Panc1 (cell line): ENCODE results near the gene CREB3L1. TPM values are rescaled to one million over a fixed set of nuclear protein-coding genes. Genes with fewer than 3 reads are reported as not detected.

Source experiments
- ATAC-seq: fragments of 200-7000 bp; cut with Tn5 transposase; 2 replicates; pipeline ENCODE4 v1.9.1; 2020; ENCODE audit warnings: mild to moderate bottlenecking, moderate library complexity
- BruUV-seq: library from RNA; stranded (reverse); fragments of 400-500 nt; replicated peaks from 2 replicates; lab custom pipeline; 2021; lab: Mats Ljungman, UMichigan
- CTCF ChIA-PET: fragments of 300-600 bp; sonication (Branson Sonifier 250); formaldehyde crosslinking; loops from one replicate; lab custom pipeline; 2022; ENCODE audit warnings: antibody characterized with exemption; lab: Charles Lee
- POLR2A ChIA-PET: fragments of 300-600 bp; sonication (Branson Sonifier 250); formaldehyde crosslinking; loops from one replicate; lab custom pipeline; 2022; ENCODE audit warnings: antibody characterized with exemption; lab: Charles Lee
- DNase-seq: peaks from one replicate; pipeline ENCODE4 v3.0.0-alpha.2; 2010; ENCODE audit warnings: low read depth, low spot score
- H3K27ac ChIP-seq: 2 replicates; pipeline ENCODE4 v1.5.1; 2011; ENCODE audit warnings: mild to moderate bottlenecking, low read length, inconsistent platforms
- H3K27me3 ChIP-seq: fragments of 200-500 bp; sonication (Bioruptor generic); 2 replicates; pipeline ENCODE4 v1.6.0; 2014; ENCODE audit warnings: low read length, inconsistent platforms; ENCODE audit not compliant: control insufficient read depth, insufficient read depth
- H3K36me3 ChIP-seq: fragments of 200-500 bp; sonication (Bioruptor generic); 2 replicates; pipeline ENCODE4 v1.5.1; 2014; ENCODE audit warnings: inconsistent platforms, mild to moderate bottlenecking, low read length, moderate library complexity; ENCODE audit not compliant: control insufficient read depth, insufficient read depth
- H3K4me1 ChIP-seq: 2 replicates; pipeline ENCODE4 v1.5.1; 2011; ENCODE audit warnings: inconsistent platforms, mild to moderate bottlenecking, low read length, moderate library complexity; ENCODE audit not compliant: control insufficient read depth, insufficient read depth
- H3K4me3 ChIP-seq, 2 experiments: 2 replicates each; pipeline ENCODE4 v1.5.1; 2011 to 2012; ENCODE audit warnings: low read depth in 2 of 2, low read length in 2 of 2, mild to moderate bottlenecking in 2 of 2, inconsistent platforms in 1 of 2, moderate library complexity in 1 of 2
- H3K9me3 ChIP-seq: fragments of 200-500 bp; sonication (Bioruptor generic); 2 replicates; pipeline ENCODE4 v1.5.1; 2014; ENCODE audit warnings: low read depth, mild to moderate bottlenecking, inconsistent platforms, low read length, moderate library complexity; ENCODE audit not compliant: control insufficient read depth, insufficient read depth
- CTCF ChIP-seq: fragments of 450-650 bp; IDR thresholded peaks from 2 replicates; pipeline ENCODE4 v1.5.1; 2017; ENCODE audit warnings: mild to moderate bottlenecking
- POLR2AphosphoS5 ChIP-seq: IDR thresholded peaks from 2 replicates; pipeline ENCODE4 v1.6.1; 2012; ENCODE audit warnings: mild to moderate bottlenecking, low read depth, low read length, moderate library complexity
- REST ChIP-seq, 2 experiments: IDR thresholded peaks; 2 replicates each; pipeline ENCODE4 v1.6.1; 2011 to 2012; ENCODE audit warnings: low read depth in 2 of 2, control low read depth in 1 of 2, low read length in 1 of 2, mild to moderate bottlenecking in 1 of 2, moderate library complexity in 1 of 2; ENCODE audit not compliant: insufficient read depth in 1 of 2
- SIN3A ChIP-seq: IDR thresholded peaks from 2 replicates; pipeline ENCODE4 v1.6.1; 2012; ENCODE audit warnings: low read depth, mild to moderate bottlenecking, low read length, moderate library complexity, borderline replicate concordance; ENCODE audit not compliant: insufficient read depth
- TCF7L2 ChIP-seq: IDR thresholded peaks from 2 replicates; pipeline ENCODE4 v1.6.1; 2011; ENCODE audit warnings: mild to moderate bottlenecking, low read depth, low read length, inconsistent platforms
- in situ Hi-C: cut with HindIII; loops from 2 replicates; pipeline ENCODE4 v1.10.0; 2016; ENCODE audit warnings: low sequenced_read_pairs, low pct_unique_long_range_greater_than_20kb
- intact Hi-C: fragments of 100-400 bp; cut with micrococcal nuclease; formaldehyde crosslinking; loops from one replicate; pipeline ENCODE4 v1.10.0; 2022; ENCODE audit not compliant: unreplicated experiment
- total RNA-seq: library from RNA; stranded (reverse); gene quantifications from one replicate; pipeline ENCODE4 v1.2.1, GENCODE V29; 2021; ENCODE audit not compliant: unreplicated experiment

The CREB3L1 gene
- total RNA-seq, 1 experiment from 2014 or later: 35.6 TPM

DNA sequence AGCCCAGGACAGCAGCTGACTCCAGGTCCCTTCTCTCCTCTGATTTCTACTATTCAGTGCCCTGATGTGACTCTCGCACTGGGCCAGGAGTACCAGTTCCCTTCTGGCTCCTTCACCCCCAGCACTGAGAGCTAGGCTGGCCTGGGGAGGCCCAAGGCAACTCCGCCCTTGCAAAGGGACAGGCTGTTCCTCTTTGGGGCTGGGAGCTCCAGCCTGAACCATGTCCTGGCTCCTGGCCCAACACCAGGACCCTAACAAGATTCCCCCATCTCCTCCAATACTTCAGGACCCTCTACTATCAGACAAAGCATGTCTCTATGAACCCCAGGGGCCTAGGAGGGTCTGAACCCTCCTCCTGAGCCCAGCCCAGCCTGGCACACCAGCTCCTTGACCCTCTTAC, 12.5 kb downstream of the CREB3L1 start:
- H3K4me1 ChIP-seq: peaks cover 11% of the 10 kb centered on the region
- intact Hi-C loops (no loop called here), in situ Hi-C loops (no loop called here)
- ChIA-PET POLR2A (no interaction called here), CTCF (interaction anchor here (0.6 kb wide), 1 partner anchor 12 kb away, joined by 5 read pairs; no protein-coding TSS in a partner anchor)
- no TSS peak for BruUV-seq
- ATAC-seq (no peak), DNase-seq (no peak)
- H3K27me3 ChIP-seq: no peaks in the 10 kb centered on the region
- no peak overlapping the region for H3K4me3 ChIP-seq
- no peak for TF ChIP-seq CTCF
- H3K27ac ChIP-seq: no peak overlapping the region
- H3K9me3 ChIP-seq: no peaks in the 10 kb centered on the region
- H3K36me3 ChIP-seq: no peaks in the 10 kb centered on the region

DNA sequence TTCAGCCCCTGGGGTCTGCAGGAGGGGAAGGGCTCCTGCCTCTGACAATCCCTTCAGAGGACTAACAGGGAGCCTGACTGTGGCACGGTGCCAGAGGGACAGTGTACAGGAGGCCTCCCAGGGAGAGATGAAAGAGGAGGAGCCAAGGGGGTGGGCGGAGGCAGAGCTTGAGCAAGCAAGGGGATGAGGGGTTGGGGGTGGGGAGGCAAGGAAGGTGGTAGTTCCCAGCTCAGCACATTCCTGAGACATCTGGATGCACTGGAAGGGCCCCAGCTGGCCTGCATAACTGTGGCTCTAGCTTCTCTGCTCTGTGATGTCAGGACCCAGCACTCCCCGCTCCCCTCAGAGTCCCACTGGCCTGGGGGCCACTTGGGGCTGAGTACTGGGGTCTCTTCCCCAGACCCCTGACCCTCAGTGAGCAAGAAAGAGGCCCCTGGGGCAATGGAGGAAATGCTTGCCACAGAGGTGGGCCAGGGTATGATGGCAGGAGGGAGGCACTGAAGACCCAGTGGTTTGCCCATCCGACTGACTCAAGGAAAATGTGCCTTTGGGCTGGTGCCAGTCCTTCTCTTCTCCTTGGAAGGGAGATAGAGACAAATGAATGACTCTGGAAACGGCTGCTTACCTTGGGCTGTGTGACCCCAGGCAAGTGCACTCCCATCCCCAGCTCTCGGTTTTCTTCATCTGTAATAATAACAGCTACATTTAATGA, 13.3 kb downstream of the CREB3L1 start:
- Histone ChIP-seq H3K36me3 (no peaks in the 10 kb centered on the region), H3K27ac (no peak overlapping the region), H3K4me3 (no peak overlapping the region), H3K9me3 (no peaks in the 10 kb centered on the region), H3K27me3 (no peaks in the 10 kb centered on the region), H3K4me1 (peaks cover 12% of the 10 kb centered on the region)
- in situ Hi-C loops (no loop called here), intact Hi-C loops (no loop called here)
- DNase-seq: no peak
- CTCF ChIA-PET: no interaction called here
- POLR2A ChIA-PET: no interaction called here
- ATAC-seq: 0 out of 2 replicates have a peak, but pooled peaks have one; percentile 11
- no TSS peak for BruUV-seq
- TF ChIP-seq CTCF: no peak
- no peak for TF ChIP-seq TCF7L2
- no peak for TF ChIP-seq POLR2AphosphoS5
- TF ChIP-seq REST (IDR thresholded peaks at IDR 0.05; ENCODE audit: insufficient read depth in 1 of 2, low read depth in 2 of 2, low read length in 1 of 2): no peak
- no peak for TF ChIP-seq SIN3A
